GM12875 (cell line): ENCODE results near the gene GRIP2.
A peak's percentile ranks its signal among the peaks of the same experiment; 100 is the strongest.

Source experiments
- H3K4me3 ChIP-seq: one replicate; pipeline ENCODE4 v1.5.1; 2011; ENCODE audit warnings: low read depth, low read length, control low read depth
- TF ChIP-seq, protein P1 (sequence below): IDR thresholded peaks from 2 replicates; pipeline ENCODE4 v1.5.1; 2011; ENCODE audit warnings: low read depth, mild to moderate bottlenecking, control low read depth, inconsistent platforms, low read length, moderate library complexity, borderline replicate concordance; ENCODE audit not compliant: insufficient read depth

Gene GRIP2

DNA sequence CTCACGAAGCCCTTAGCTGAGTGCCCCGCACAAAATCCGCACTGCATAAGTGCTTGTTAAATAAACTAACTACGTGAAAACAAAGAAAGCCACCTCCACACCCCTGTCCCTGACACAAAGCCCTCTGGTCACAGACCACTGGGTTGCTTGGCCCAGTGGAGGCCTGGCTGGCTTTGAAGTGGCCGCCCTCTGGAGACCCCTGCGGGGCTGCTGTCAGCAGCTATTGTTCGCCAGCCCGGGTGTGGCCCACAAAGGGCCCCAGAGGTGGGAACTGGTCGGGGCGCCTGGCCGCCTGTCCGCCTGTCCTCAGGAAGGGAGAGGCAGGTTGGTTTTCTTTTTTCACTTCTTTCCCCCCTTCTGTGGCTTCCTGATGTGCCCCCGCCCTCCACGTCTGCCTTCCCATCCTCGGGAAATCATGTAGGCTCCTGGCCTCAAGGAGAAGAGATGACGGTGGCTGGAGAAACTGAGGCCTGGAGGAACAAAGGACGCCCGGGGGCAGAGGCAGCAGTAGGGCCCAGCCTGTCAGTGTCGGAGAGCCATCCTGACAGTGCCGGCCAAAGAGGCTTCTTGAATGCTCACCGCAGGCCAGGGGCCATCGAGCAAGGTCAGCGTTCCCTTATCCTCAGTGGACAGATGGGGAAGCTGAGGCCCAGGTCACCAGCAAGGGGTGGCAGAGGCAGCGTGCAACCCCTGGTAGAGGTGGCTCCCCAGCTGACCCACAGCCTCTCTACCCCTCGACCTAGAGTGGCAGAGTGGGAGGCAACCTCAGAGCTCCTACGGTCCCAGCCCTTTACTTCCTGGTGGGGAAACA lies 76.6 kb downstream of the GRIP2 start:
- no peak overlapping the region for H3K4me3 ChIP-seq
- TF ChIP-seq, protein P1, sequence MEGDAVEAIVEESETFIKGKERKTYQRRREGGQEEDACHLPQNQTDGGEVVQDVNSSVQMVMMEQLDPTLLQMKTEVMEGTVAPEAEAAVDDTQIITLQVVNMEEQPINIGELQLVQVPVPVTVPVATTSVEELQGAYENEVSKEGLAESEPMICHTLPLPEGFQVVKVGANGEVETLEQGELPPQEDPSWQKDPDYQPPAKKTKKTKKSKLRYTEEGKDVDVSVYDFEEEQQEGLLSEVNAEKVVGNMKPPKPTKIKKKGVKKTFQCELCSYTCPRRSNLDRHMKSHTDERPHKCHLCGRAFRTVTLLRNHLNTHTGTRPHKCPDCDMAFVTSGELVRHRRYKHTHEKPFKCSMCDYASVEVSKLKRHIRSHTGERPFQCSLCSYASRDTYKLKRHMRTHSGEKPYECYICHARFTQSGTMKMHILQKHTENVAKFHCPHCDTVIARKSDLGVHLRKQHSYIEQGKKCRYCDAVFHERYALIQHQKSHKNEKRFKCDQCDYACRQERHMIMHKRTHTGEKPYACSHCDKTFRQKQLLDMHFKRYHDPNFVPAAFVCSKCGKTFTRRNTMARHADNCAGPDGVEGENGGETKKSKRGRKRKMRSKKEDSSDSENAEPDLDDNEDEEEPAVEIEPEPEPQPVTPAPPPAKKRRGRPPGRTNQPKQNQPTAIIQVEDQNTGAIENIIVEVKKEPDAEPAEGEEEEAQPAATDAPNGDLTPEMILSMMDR, result no peak

DNA sequence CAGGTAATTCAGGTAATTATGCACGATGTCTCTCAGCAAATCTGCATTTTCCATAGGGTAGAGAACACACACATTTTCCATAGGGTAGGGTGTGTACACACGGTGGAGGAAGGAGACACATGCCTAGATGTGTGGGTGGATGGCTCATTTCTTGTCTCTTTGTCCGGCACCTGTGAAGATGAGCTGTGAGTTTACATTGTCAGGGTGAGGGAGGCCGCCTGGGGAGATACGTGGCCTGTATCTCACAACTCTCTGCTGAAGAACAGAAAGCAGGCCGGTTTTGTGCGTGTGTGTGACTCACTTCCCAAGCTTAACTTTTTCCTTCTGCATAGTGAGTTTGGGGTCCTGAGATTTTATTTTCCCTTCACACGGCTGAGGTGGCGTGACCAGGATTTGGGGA lies 77.4 kb downstream of the GRIP2 start:
- TF ChIP-seq, protein P1, result no peak
- H3K4me3 ChIP-seq, result no peak overlapping the region

DNA sequence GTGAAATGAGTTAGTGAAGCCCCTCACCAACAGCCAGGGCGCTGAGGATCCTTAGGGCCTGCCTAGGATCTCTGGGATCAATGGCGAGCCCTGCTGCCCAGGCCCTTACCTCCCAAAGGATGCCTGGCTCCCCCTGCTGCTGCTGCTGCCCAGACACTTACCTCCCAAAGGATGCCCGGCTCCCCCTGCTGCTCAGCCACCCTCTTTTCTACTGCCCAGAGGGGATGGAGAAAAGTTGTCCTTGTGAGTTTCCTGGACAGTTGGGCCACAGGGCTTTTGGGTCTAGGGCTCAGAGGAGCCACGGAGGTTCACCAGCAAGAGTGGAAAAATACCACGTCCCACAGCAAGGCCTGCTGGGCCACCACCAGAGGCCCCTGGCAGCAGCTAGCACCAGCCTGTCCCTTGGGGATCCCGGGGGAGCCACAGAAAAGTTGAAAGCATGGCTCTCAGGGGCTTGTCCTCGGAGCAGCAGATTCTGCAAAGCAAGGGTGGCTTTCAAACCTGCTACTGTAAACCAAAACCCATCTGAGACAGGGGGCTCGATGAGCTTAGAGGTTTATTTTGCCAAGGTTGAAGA lies 78.3 kb downstream of the GRIP2 start:
- TF ChIP-seq, protein P1, result peak; percentile 65

DNA sequence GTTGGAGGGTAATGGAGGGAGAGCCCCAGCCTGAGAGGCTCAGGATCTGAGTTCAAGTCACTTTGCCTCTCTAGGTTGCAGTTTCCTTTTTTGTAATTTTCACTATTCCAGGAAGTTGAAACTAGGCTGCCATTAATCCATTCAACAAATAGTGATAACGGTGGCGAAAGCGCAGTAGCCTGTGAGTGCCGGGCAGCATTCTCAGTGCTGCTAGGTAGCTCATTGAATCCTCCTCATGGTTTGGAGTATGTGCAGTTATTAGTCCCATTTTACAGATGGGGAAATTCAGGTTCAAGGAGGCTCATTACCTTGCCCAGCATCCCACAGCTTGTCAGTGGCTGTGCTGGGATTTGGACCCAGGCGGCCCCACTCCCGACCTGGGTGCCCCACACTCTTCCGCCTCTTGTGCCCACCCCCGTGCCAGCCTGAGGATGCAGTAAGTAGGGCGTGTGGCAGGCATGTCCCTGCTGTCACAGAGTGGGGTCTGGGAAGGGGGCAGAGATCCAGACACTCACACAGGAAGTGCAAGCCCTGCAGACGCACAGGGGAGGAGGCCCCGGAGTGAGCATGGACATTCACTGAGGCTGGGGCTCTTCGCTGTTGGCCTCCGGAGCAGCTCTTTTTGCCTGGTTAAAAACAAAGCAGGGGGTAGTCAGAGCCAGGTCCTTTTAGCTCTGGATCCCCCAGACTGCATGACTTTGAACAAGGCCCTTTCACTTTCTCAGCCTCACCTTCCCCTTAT lies 79.0 kb downstream of the GRIP2 start:
- TF ChIP-seq, protein P1, result no peak

More for the DNA sequence above, 78.3 kb downstream of the GRIP2 start:
- H3K4me3 ChIP-seq, result no peak overlapping the region

DNA sequence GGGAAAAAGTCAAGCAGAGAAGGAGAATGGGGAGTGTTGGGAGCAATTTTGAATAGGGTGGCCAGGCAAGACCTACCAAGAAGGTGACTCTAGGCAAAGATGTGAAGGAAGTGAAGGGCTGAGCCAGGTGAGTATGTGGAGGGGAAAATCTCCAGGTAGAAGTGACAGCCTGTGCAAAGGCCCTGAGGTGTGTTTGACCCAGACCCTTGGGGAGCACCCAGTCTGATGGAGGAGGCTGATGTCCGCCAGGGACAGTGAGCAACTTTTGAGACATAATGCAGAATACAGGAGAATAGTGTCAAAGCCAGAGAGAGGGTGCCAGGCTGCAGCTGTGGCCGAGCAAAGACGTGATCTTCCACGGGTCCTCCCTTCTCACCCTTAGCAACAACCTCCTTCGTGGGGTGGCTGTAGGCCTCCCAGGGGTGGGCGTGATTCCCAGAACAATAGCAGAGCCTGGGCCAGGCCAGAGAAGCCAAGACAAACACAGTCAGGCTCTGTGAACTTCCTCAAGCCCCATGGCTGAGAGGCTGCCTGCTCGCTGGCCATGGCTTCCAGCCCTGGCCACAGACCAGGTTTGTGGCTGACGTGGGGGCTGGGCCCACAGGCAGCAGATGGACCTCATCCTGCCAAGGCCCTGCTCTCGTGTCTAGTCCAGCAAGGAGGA lies 79.7 kb downstream of the GRIP2 start:
- TF ChIP-seq, protein P1, result no peak

More for the DNA sequence above, 79.0 kb downstream of the GRIP2 start:
- H3K4me3 ChIP-seq, result no peak overlapping the region

DNA sequence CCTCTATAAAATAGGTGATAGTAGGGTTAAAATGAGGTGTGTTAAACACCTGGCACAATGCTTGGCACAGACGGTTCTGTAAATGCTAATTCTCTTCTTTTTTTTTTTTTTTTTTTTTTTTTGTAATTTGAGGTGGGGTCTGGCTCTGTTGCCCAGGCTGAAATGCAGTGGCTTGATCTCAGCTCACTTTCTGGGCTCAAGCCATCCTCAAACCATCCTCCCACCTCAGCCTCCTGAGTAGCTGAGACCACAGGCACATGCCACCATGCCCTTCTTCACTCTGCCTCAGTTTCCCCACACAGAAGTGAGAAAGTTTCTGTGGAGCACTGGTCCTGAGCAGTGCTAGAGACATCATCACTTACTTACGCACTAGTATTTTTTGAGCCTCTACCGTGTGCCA lies 80.4 kb downstream of the GRIP2 start:
- TF ChIP-seq, protein P1, result no peak

More for the DNA sequence above, 79.7 kb downstream of the GRIP2 start:
- H3K4me3 ChIP-seq, result no peak overlapping the region

More for the DNA sequence above, 80.4 kb downstream of the GRIP2 start:
- no peak overlapping the region for H3K4me3 ChIP-seq
